PC-9 (cell line): ENCODE results near the gene ASAH2. TPM values are rescaled to one million over a fixed set of nuclear protein-coding genes. Genes with fewer than 3 reads are reported as not detected.

Source experiments
- BruUV-seq: library from RNA; stranded (reverse); fragments of 400-500 nt; replicated peaks from 2 replicates; lab custom pipeline; 2021; lab: Mats Ljungman, UMichigan
- CTCF ChIA-PET: fragments of 300-600 bp; sonication (Branson Sonifier 250); formaldehyde crosslinking; loops from one replicate; lab custom pipeline; 2022; ENCODE audit warnings: antibody characterized with exemption; lab: Charles Lee
- POLR2A ChIA-PET: fragments of 300-600 bp; sonication (Branson Sonifier 250); formaldehyde crosslinking; loops from one replicate; lab custom pipeline; 2022; ENCODE audit warnings: antibody characterized with exemption; ENCODE audit not compliant: unreplicated experiment; lab: Charles Lee
- DNase-seq, 2 experiments: peaks; one replicate each; pipeline versions ENCODE4 v3.0.0 to v3.0.0-alpha.2; 2015 to 2022; ENCODE audit warnings: mixed read lengths in 1 of 2
- H2AFZ ChIP-seq: fragments of 200-600 bp; sonication (generic); 2 replicates; pipeline ENCODE4 v1.8.1; 2017; ENCODE audit warnings: antibody characterized with exemption
- H3F3A ChIP-seq: fragments of 200-600 bp; sonication (generic); 2 replicates; pipeline ENCODE4 v1.8.1; 2017; ENCODE audit warnings: antibody characterized with exemption, mild to moderate bottlenecking, low read depth; ENCODE audit not compliant: insufficient read depth
- H3K27ac ChIP-seq: fragments of 200-600 bp; sonication (generic); 2 replicates; pipeline ENCODE4 v1.6.1; 2016; ENCODE audit warnings: mixed run types
- H3K27me3 ChIP-seq: fragments of 200-600 bp; sonication (generic); 2 replicates; pipeline ENCODE4 v1.6.1; 2016; ENCODE audit warnings: low read depth, mixed run types; ENCODE audit not compliant: insufficient read depth
- H3K36me3 ChIP-seq: fragments of 200-600 bp; sonication (generic); 2 replicates; pipeline ENCODE4 v1.6.1; 2016; ENCODE audit warnings: low read depth, mixed run types
- H3K4me1 ChIP-seq: fragments of 200-600 bp; sonication (generic); replicated peaks from 2 replicates; pipeline ENCODE4 v1.6.1; 2016; ENCODE audit warnings: mixed run types; ENCODE audit not compliant: insufficient read depth
- H3K4me2 ChIP-seq: fragments of 200-600 bp; sonication (generic); 2 replicates; pipeline ENCODE4 v1.6.1; 2017; ENCODE audit warnings: mixed run types
- H3K4me3 ChIP-seq: fragments of 200-600 bp; sonication (generic); 2 replicates; pipeline ENCODE4 v1.6.1; 2016; ENCODE audit warnings: mixed run types
- H3K79me2 ChIP-seq: fragments of 200-600 bp; sonication (generic); 2 replicates; pipeline ENCODE4 v1.6.1; 2017; ENCODE audit warnings: low read depth, mixed run types
- H3K9me2 ChIP-seq: fragments of 200-600 bp; sonication (generic); 2 replicates; pipeline ENCODE4 v1.8.1; 2017; ENCODE audit warnings: mild to moderate bottlenecking; ENCODE audit not compliant: insufficient read depth
- H3K9me3 ChIP-seq: fragments of 200-600 bp; sonication (generic); 2 replicates; pipeline ENCODE4 v1.8.1; 2016; ENCODE audit warnings: low read depth; ENCODE audit not compliant: insufficient read depth
- H4K20me1 ChIP-seq: fragments of 200-600 bp; sonication (generic); 2 replicates; pipeline ENCODE4 v1.8.1; 2017; ENCODE audit not compliant: insufficient read depth
- CTCF ChIP-seq: fragments of 200-600 bp; sonication (generic); conservative IDR thresholded peaks from 2 replicates; pipeline ENCODE4 v1.6.1; 2017; ENCODE audit warnings: mixed run types, antibody characterized with exemption, mild to moderate bottlenecking, moderate library complexity
- EZH2 ChIP-seq: fragments of 200-600 bp; sonication (generic); IDR thresholded peaks from 2 replicates; pipeline ENCODE4 v1.8.0; 2017; ENCODE audit warnings: antibody characterized with exemption, low read depth
- intact Hi-C: fragments of 100-400 bp; cut with micrococcal nuclease; formaldehyde crosslinking; loops from one replicate; pipeline ENCODE4 v1.10.0; 2022; ENCODE audit not compliant: unreplicated experiment
- total RNA-seq: library from RNA; stranded (reverse); gene quantifications from 2 replicates; pipeline ENCODE4 v1.2.3, GENCODE V29; 2021

ASAH2 gene
- total RNA-seq, 1 experiment from 2014 or later, result 8.3 TPM

GRCh38 chr10:50289196-50289595, 37.9 kb upstream of the ASAH2 start:
- H3K79me2 ChIP-seq, result no peaks in the 10 kb centered on the region
- POLR2A ChIA-PET, result no interaction called here
- no TSS peak for BruUV-seq

GRCh38 chr10:50286996-50287803, 35.9 kb upstream of the ASAH2 start:
- no peaks in the 10 kb centered on the region for H3K79me2 ChIP-seq
- DNase-seq, result no peak
- no peaks in the 10 kb centered on the region for H3K27me3 ChIP-seq
- no peaks in the 10 kb centered on the region for H3K9me2 ChIP-seq
- CTCF ChIA-PET, result no interaction called here
- H3K36me3 ChIP-seq, result no peaks in the 10 kb centered on the region
- H3K9me3 ChIP-seq, result no peaks in the 10 kb centered on the region
- H3F3A ChIP-seq, result no peaks in the 10 kb centered on the region
- H3K4me2 ChIP-seq, result no peak overlapping the region
- no peak overlapping the region for H2AFZ ChIP-seq
- TF ChIP-seq CTCF, result no peak
- no peak for TF ChIP-seq EZH2
- intact Hi-C loops, result no loop called here
- POLR2A ChIA-PET, result no interaction called here
- H4K20me1 ChIP-seq, result no peaks in the 10 kb centered on the region
- H3K4me3 ChIP-seq, result no peak overlapping the region
- H3K4me1 ChIP-seq, result no peaks in the 10 kb centered on the region
- H3K27ac ChIP-seq, result no peak overlapping the region
- BruUV-seq, result no TSS peak

More at GRCh38 chr10:50289196-50289595, 37.9 kb upstream of the ASAH2 start:
- Histone ChIP-seq H2AFZ (no peak overlapping the region), H4K20me1 (no peaks in the 10 kb centered on the region), H3K27ac (no peak overlapping the region), H3K9me3 (no peaks in the 10 kb centered on the region), H3K9me2 (no peaks in the 10 kb centered on the region), H3K36me3 (no peaks in the 10 kb centered on the region), H3K4me3 (no peak overlapping the region), H3K4me1 (no peaks in the 10 kb centered on the region), H3K4me2 (no peak overlapping the region), H3F3A (no peaks in the 10 kb centered on the region), H3K27me3 (no peaks in the 10 kb centered on the region)
- CTCF ChIA-PET, result no interaction called here
- TF ChIP-seq EZH2 (no peak), CTCF (no peak)
- intact Hi-C loops, result no loop called here
- no peak for DNase-seq

GRCh38 chr10:50286517-50286916, 35.2 kb upstream of the ASAH2 start:
- BruUV-seq, result no TSS peak
- Histone ChIP-seq H3K4me3 (no peak overlapping the region), H3K27me3 (no peaks in the 10 kb centered on the region), H3K4me2 (no peak overlapping the region), H3F3A (no peaks in the 10 kb centered on the region), H3K9me3 (no peaks in the 10 kb centered on the region), H3K79me2 (no peaks in the 10 kb centered on the region), H4K20me1 (no peaks in the 10 kb centered on the region), H3K4me1 (no peaks in the 10 kb centered on the region), H2AFZ (no peak overlapping the region), H3K9me2 (no peaks in the 10 kb centered on the region), H3K27ac (no peak overlapping the region), H3K36me3 (no peaks in the 10 kb centered on the region)
- no peak for DNase-seq
- no peak for TF ChIP-seq EZH2
- TF ChIP-seq CTCF, result no peak
- POLR2A ChIA-PET, result no interaction called here
- intact Hi-C loops, result no loop called here
- CTCF ChIA-PET, result no interaction called here
